ENCODE results near the gene VHLL. TPM values are rescaled to one million over a fixed set of nuclear protein-coding genes. Genes with fewer than 3 reads are reported as not detected.
A peak's percentile ranks its signal among the peaks of the same experiment; 100 is the strongest.

The VHLL gene
- total and polyA plus RNA-seq, 10 of the 15 experiments (the other 5 are each of a cell fraction or from before 2014, with no cell fraction given): 0.23 TPM; not detected in 9

- in situ Hi-C loops (cut with MboI): no loop called here
- no peaks in the 10 kb centered on the region for H3K79me2 ChIP-seq (ENCODE audit: control insufficient read depth, insufficient read depth, low read length)
- BruUV-seq (replicated peaks): no TSS peak
Observed at GRCh38 chr1:156293895-156294294, 5.2 kb downstream of the VHLL start.

DNA sequence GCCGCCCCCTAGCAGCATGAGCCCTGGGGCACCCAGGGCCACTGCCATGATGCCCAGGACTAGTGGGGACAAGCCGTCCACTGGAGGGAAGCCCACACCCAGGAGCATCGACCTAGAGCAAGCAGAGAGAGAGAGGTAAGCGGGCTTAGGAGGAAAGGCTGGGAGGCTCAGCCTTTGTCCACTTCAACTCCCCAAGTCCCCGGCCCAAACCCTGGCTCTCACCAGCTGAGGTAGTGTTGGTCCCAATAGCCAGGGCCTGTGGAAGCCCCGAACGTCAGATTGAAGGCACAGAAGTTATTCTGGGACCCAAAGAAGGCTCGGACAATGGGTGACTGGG lies 6.0 kb downstream of the VHLL start:
- DNase-seq (ENCODE audit: low read depth, low spot score): no peak
- in situ Hi-C loops (cut with MboI): no loop called here
- WGBS (ENCODE audit: insufficient coverage, insufficient replicate concordance, low lambda C conversion rate, missing lambda C conversion rate): 85% methylated on average over 8 of the region's 8 CpGs
- CTCF ChIA-PET: interaction anchor here (1.2 kb wide), 1 partner anchor 10 kb away, joined by 3 read pairs; no protein-coding TSS in a partner anchor
- Histone ChIP-seq H4K20me1 (ENCODE audit: control insufficient read depth, insufficient read depth) (no peaks in the 10 kb centered on the region), H3K9me3 (replicated peaks; ENCODE audit: control insufficient read depth, insufficient read depth, low read length) (no peaks in the 10 kb centered on the region), H3K79me2 (ENCODE audit: control insufficient read depth, insufficient read depth, low read length) (no peaks in the 10 kb centered on the region), H3K4me3 (no peak overlapping the region), H3K27me3 (replicated peaks in 1 of 2; ENCODE audit: control insufficient read depth in 2 of 2, insufficient read depth in 2 of 2, low read length in 1 of 2) (no peaks in the 10 kb centered on the region), H3K9ac (ENCODE audit: control insufficient read depth, insufficient read depth, low read length) (no peak overlapping the region), H3K36me3 (ENCODE audit: control insufficient read depth in 2 of 2, insufficient read depth in 2 of 2, low read length in 1 of 2) (peaks cover 0 to 1% of the 10 kb centered on the region in 2 experiments; a peak in 1 of 4 replicates), H3K27ac (ENCODE audit: control insufficient read depth, insufficient read depth) (no peak overlapping the region), H3K4me2 (ENCODE audit: control insufficient read depth, insufficient read depth) (no peak overlapping the region), H2AFZ (ENCODE audit: control insufficient read depth, low read depth, low read length) (no peak overlapping the region), H3K4me1 (ENCODE audit: control insufficient read depth, insufficient read depth, low read length) (peaks cover 4% of the 10 kb centered on the region)
- SMC1A ChIA-PET (ENCODE audit: uncharacterized antibody, unreplicated experiment): interaction anchor here (3.3 kb wide), 1 partner anchor 10 kb away, joined by 10 read pairs; the partner anchor contains the start of genes SMG5 and TMEM79
- ATAC-seq: no peak
- POLR2A ChIA-PET: interaction anchor here (3.0 kb wide), 1 partner anchor 10 kb away, joined by 12 read pairs; the partner anchor contains the start of genes SMG5 and TMEM79
- no TSS peak for BruUV-seq (replicated peaks)
- RAD21 ChIA-PET (ENCODE audit: unreplicated experiment): no interaction called here
- intact Hi-C loops (cut with micrococcal nuclease; ENCODE audit: unreplicated experiment): no loop called here
- FAIRE-seq: no peak
- TF ChIP-seq ZNF207 (IDR thresholded peaks at IDR 0.05; ENCODE audit: borderline replicate concordance): no peak
- TF ChIP-seq ATF3 (IDR thresholded peaks at IDR 0.05; ENCODE audit: borderline replicate concordance, extremely low read depth, low read depth, low read length): no peak
- no peak for TF ChIP-seq CHD1 (IDR thresholded peaks at IDR 0.05; ENCODE audit: low read depth, low read length)
- no peak for TF ChIP-seq STAT1 (conservative IDR thresholded peaks at IDR 0.05)
- no peak for TF ChIP-seq SUZ12 (IDR thresholded peaks at IDR 0.05; ENCODE audit: unreplicated experiment)
- no peak for TF ChIP-seq E4F1 (IDR thresholded peaks at IDR 0.05; ENCODE audit: borderline replicate concordance, partially characterized antibody)
- TF ChIP-seq NRF1 (conservative IDR thresholded peaks at IDR 0.05; ENCODE audit: low read depth, low read length): no peak
- TF ChIP-seq MYC (IDR thresholded peaks at IDR 0.05; ENCODE audit: insufficient read depth, insufficient read length, insufficient replicate concordance, low read length, severe bottlenecking): no peak
- TF ChIP-seq CEBPB (IDR thresholded peaks at IDR 0.05; ENCODE audit: borderline replicate concordance in 1 of 2, low read depth in 2 of 2, low read length in 2 of 2): no peak
- no peak for TF ChIP-seq CREB1 (IDR thresholded peaks at IDR 0.05; ENCODE audit: low read depth)
- no peak for TF ChIP-seq EP300 (IDR thresholded peaks at IDR 0.05; ENCODE audit: borderline replicate concordance in 1 of 2, control insufficient read depth in 1 of 2, low read depth in 2 of 2, low read length in 2 of 2)

More at GRCh38 chr1:156293895-156294294, 5.2 kb downstream of the VHLL start:
- no peak overlapping the region for H3K4me2 ChIP-seq (ENCODE audit: control insufficient read depth, insufficient read depth)
- 84% methylated on average over 9 of the region's 9 CpGs for WGBS (ENCODE audit: insufficient coverage, insufficient replicate concordance, low lambda C conversion rate, missing lambda C conversion rate)
- SMC1A ChIA-PET (ENCODE audit: uncharacterized antibody, unreplicated experiment): interaction anchor here (1.4 to 3.3 kb wide), 2 partner anchors 11 to 67 kb away, joined by 4 to 10 read pairs; partner anchors contain the start of genes SMG5 and TMEM79
- H3K9ac ChIP-seq (ENCODE audit: control insufficient read depth, insufficient read depth, low read length): no peak overlapping the region
- H3K4me1 ChIP-seq (ENCODE audit: control insufficient read depth, insufficient read depth, low read length): peaks cover 4% of the 10 kb centered on the region
- no peaks in the 10 kb centered on the region for H3K27me3 ChIP-seq (replicated peaks in 1 of 2; ENCODE audit: control insufficient read depth in 2 of 2, insufficient read depth in 2 of 2, low read length in 1 of 2)
- POLR2A ChIA-PET: interaction anchor here (3.0 kb wide), 1 partner anchor 11 kb away, joined by 12 read pairs; the partner anchor contains the start of genes SMG5 and TMEM79
- TF ChIP-seq HDAC2 (IDR thresholded peaks at IDR 0.05): no peak
- TF ChIP-seq POLR2AphosphoS2 (IDR thresholded peaks at IDR 0.05; ENCODE audit: low read depth, low read length): 0 out of 2 replicates have a peak, but pooled peaks have one; percentile 12
- no peak for DNase-seq (ENCODE audit: low read depth, low spot score)
- RAD21 ChIA-PET (ENCODE audit: unreplicated experiment): no interaction called here
- intact Hi-C loops (cut with micrococcal nuclease; ENCODE audit: unreplicated experiment): no loop called here
- no peak for FAIRE-seq
- no peaks in the 10 kb centered on the region for H4K20me1 ChIP-seq (ENCODE audit: control insufficient read depth, insufficient read depth)
- H3K9me3 ChIP-seq (replicated peaks; ENCODE audit: control insufficient read depth, insufficient read depth, low read length): no peaks in the 10 kb centered on the region
- H3K4me3 ChIP-seq: no peak overlapping the region
- no peak overlapping the region for H2AFZ ChIP-seq (ENCODE audit: control insufficient read depth, low read depth, low read length)
- CTCF ChIA-PET: interaction anchor here (0.7 to 1.2 kb wide), 3 partner anchors 9 to 13 kb away, joined by 3 read pairs; no protein-coding TSS in a partner anchor
- H3K27ac ChIP-seq (ENCODE audit: control insufficient read depth, insufficient read depth): no peak overlapping the region
- ATAC-seq: no peak
- H3K36me3 ChIP-seq (ENCODE audit: control insufficient read depth in 2 of 2, insufficient read depth in 2 of 2, low read length in 1 of 2): peaks cover 0 to 1% of the 10 kb centered on the region in 2 experiments; a peak in 1 of 4 replicates

All from GM12878 (cell line).